T follicular helper cell (primary cell): Measurements from ENCODE around the gene EXTL1.
A peak's percentile ranks its signal among the peaks of the same experiment; 100 is the strongest.

Experiments
- DNase-seq: peaks from one replicate; pipeline ENCODE4 v3.0.0-alpha.2; 2020; ENCODE audit warnings: low read depth

EXTL1 gene

DNA sequence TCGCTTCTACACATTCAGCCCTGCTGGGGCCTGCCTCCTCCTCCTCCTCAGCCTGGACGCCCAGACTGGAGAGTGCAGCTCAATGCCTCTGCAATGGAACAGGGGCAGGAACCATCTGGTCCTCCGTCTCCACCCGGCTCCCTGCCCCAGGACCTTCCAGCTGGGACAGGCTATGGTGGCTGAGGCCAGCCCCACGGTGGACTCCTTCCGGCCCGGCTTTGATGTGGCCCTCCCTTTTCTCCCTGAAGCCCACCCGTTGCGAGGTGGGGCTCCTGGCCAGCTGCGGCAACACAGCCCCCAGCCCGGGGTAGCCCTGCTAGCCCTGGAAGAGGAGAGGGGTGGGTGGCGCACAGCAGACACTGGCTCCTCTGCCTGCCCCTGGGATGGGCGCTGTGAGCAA lies 1.4 kb downstream of the EXTL1 start:
- no peak for DNase-seq

DNA sequence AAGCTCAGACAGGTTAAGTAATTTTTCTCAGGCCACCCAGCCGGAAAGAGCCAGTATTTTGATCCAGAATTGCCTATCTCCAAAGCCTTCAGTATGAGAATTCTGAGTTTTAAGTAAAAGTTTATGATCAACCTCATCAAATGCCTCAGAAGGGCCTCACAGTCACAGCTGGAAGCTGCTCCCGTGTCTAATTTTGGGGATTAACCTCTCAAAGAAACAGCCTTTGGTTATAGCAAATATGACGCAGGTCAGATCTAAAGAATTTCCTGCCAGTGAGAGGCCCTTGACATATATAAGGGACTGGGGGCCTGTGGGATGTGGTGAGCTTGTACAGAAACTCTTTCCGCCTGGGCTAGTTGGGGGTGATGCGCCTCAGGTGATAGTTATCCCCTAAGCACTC lies 2.3 kb downstream of the EXTL1 start:
- DNase-seq, result no peak

DNA sequence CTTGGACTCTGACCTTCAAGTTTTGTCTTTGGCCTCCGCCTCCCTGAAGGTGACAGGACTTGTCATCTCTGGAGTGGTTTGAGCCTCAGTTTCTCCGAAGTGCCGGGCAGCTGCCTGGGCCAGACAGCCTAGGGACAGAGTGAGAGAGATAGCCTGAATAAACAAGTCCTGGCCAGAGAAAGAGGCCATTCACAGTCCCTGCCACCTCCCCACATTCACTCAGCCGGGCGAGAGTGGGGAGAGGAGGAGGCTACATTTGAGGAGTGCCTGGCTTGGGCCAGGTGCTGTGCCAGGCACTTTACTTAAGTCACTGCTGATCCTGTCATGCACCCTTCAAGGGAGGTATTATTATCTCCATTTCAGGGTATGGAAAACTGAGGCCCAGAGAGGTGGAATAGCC lies 3.5 kb downstream of the EXTL1 start:
- no peak for DNase-seq

DNA sequence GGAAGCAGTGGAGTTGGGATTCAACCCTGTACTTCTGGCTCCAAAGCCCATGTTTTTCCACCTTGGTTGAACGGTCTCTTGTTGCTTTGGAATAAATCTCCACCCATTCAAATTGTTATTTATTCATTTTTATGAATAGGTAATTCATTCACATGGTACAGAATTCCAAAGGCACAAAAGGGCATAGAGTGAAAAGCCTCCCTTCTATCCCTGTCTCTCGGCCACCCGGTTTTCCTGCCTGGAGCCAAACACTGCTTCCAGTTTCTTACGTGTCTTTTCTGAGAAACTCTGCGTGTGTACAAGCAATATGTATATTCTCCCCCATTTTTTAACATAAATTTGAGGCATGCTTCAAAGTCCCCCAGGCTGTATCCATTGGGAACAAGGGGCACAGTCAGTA lies 3.9 kb downstream of the EXTL1 start:
- no peak for DNase-seq

DNA sequence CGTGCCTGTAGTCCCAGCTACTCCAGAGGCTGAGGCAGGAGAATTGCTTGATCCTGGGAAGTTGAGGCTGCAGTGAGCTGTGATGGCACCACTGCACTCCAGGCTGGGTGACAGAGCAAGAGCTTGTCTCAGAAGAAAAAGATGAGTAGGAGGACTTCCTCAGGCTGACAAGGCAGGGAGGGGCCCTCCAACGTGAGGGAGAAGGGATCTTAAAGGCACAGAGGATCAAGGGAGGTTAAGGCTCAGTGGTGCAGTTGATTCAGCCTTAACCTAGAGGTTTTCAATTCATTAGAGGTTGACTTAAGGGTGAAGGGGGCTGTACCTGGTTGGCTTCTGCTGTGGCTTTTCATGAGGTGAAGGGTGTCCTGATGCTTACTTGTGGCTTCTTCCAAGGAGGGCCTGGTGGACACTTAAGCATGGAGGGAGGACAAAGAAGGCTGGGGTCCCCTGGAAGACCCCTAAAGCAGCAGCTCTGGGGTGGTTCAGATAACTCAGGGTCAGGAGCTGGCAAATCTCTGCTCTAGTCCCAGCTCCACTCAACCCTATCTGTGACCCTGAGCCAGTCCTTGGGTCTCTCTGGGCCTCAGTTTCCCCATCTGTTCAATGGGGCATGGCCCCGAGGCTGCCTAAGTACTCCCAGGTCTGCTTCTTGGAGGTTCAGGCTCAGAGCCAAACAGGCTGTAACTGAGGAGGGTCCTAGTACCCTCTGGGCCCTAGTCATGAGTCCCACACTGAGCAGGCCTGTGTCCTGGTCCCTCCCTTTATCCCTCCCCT lies 6.3 kb downstream of the EXTL1 start:
- DNase-seq, result no peak

DNA sequence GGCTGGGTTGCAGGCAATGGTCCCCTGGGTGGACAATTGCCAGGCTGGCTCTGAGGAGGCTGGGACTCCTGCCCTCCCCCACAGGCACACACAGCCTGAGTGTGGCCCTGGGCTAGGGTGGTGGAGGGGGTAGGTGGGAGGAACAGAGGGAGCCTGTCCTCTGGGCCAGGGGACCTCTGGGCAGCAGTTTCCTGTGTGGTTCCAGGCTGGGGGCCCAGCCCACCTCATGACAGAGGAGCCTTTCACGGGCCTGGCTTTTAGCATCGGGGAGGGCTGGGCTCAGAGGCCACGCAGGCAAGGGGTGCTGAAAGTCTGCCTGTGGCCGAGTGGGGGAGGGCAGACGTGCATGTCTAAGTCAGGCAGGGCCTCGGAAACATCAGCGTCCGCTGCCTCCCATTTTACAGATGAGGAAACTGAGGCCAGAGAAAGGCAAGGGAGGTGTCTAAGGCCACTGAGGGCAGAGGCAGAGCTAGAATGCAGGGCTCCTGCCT lies 7.0 kb downstream of the EXTL1 start:
- no peak for DNase-seq

DNA sequence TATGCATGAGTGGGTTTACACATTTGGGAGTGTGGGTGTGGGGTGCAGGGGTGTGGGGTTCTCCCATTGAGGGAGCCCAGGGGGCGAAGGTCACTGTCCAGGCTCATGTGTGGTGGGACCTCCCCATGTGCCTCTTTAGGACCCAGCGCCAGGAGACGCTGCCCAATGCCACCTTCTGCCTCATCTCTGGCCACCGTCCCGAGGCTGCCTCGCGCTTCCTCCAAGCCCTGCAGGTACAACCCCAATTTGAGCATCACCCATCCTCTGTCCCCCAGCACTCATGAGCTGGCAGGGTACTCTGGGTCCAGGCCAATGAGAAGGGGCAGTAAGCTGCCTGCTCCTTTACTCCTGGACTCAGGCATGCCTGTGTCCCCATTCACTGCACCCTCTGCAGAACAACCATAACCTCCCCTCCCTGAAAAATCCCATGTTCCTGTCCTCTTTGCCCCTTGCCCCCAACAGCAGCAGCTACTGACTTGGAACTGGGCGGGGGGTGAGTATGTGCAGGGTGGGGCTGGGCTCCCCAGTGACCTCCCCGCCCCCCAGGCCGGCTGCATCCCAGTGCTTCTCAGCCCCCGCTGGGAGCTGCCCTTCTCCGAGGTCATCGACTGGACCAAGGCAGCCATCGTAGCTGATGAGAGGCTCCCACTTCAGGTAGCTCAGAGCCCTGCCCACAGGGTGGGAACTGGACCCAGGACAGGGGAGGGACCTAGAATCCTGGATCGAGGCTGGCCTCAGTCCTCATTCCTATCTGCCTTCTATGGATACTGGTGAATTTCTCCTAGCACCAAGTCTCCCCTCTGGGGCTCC lies 7.7 kb downstream of the EXTL1 start:
- no peak for DNase-seq

DNA sequence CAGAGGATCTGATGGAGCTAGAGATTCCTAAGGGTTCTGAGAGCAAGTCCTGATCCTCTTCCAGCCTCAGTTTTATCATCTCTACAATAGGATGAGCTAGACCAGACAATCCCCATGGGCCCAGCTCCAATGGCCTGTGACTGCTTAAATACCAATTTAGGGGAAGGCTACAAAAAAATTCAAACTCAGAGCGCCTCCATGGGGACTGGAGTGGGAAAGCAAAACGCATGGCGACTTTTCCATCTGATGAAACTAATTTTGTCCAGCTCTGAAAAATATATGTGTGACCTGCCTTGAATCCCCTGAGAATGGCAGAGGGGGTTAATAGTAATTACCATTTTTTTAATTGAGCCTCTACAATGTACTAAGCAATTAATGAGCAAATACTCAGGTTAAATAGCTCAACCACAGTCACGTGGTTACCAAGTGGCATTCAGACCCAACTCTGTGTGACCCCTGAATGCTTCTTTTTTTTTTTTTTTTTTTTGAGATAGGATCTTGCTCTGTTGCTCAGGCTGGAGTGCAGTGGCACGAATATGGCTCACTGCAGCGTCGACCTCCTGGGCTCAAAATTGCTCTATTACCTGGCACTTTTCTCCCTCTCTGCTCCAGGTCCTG lies 8.4 kb downstream of the EXTL1 start:
- no peak for DNase-seq

DNA sequence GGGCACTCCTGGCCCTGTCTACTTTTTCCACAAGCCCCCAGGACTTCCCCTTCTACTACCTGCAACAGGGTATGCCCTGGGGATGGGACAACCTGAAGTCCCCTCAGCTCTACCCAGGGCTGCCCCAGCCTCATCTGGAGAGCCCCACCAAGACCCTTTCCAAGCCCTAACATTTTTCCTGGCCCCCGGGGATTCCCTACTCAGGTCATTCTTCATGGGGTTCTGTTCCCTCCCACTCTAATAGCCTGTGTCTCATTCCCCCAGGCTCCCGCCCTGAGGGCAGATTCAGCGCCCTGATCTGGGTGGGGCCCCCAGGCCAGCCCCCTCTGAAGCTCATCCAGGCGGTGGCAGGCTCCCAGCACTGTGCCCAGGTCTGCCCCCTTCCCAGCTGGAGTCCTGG lies 9.6 kb downstream of the EXTL1 start:
- DNase-seq, result no peak

DNA sequence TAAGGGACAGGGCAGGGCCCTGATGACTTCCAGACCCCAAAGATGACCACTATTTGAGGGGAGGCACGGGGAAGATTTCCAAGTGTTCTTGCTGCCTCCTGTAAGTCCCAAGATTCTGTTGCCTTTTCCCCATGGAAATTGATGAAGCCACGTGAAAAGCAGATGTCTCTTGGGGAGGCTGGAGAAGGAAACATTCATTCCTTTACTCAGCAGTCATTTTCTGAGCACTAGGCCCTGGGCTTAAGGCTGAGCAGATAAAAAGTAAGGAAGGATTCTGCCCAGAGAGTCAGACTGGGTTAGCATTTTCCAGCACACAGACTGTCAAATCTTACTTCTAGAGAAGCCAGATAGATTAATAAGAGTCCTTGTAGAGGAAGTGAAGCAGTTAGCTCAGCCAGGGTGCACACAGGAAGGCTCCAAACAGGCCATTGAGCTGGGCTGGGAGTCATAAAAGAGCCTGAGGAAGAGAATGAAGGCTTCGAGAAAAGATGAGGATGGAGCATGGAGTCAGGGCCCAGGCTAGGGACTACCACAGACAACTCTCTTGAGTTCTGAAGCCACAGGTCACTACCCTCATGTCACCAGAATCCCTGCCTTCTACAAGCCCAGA lies 10.1 kb downstream of the EXTL1 start:
- DNase-seq, result no peak

DNA sequence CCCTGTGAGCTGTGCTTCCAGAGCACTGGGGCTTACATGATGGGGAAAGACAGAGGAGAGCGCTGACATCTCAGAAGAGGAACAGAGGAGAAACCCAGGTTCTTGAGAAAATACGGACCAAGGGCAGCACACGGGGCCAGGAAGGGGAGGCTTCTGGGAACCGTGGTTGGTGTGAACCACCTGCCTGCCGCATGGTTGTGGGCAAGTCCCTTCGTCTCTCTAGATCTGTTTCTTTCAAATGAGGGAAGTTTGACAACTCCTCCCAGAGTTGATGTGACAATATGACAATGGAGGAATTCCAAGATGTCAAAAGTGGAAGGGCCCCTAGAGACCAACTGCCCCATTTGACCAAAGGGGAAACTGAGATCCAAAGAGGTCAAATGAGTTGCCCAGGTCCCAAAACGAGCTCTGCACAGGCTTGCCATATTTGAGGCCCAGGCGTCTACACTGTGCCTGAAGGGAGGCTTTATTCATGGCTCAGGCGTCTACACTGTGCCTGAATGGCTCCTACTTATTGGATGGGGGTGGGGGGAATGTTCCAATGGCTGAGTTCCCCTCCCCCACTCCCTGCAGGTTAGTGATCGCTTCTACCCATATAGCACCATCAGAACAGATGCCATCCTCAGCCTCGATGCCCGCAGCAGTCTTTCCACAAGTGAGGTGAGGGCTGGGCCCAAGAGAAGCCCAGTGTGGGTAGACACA lies 11.2 kb downstream of the EXTL1 start:
- DNase-seq, result no peak

DNA sequence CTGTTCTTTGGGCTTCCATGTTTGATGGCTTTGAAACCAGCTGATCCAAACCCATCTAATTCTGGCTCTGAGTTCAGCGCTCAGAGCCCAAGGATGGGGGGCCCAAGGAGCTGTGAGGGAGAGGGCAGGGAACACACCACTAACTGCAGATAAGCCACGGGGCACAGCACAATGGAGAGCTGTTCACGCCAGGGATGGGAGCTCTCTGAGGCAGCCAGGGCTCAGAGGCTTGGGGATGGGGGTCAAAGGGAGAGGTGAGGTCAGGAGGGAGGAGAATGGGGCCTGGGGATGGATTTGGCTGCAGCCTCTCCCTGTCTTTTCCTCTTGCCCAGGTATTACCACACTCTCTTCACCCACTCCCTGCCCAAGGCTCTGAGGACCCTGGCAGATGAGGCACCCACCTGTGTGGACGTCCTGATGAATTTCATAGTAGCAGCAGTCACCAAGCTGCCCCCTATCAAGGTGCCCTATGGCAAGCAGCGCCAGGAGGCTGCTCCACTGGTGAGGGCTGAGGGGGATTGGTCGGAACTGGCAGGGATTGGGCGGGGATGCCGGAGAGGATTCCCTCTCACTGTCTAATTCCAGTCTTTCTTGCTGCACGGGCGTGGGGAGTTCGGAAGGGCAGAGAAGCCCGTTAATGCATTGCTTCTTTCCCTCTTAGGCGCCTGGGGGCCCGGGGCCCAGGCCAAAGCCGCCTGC lies 13.1 kb downstream of the EXTL1 start:
- DNase-seq, result no peak

DNA sequence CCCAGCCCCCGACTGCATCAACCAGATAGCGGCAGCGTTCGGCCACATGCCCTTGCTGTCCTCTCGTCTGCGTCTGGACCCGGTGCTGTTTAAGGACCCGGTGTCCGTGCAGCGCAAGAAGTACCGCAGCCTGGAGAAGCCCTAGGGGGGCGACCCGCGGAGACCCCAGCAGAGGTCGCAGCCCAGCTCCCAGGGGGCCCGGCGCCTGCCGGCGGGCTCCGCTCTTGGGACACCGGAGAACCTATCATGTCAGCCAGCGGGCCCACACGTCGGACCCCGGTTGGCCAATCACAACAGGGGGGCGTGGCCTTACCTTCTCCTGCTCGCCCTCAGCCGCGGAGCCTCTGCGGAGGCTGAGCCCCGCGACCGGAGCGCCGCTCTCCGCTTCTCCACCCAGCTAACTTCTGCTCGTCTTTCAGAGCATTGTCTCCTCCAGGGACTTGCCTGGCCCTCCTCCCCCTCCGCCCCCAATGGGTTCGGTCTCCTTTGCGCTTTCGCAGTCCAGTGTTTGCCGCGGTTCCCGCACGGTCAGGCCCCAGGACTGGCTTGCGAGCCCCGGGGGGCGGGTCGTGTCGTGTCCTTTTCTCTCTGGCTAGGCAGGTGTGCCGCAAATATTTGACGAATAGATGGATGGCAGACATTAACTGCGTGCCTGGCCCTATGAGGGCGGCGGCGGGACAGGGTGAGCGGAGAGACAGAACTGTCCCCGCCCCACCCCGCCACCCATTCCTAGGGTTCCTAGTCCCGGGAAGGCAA lies 13.8 kb downstream of the EXTL1 start:
- peak; percentile 88 for DNase-seq

DNA sequence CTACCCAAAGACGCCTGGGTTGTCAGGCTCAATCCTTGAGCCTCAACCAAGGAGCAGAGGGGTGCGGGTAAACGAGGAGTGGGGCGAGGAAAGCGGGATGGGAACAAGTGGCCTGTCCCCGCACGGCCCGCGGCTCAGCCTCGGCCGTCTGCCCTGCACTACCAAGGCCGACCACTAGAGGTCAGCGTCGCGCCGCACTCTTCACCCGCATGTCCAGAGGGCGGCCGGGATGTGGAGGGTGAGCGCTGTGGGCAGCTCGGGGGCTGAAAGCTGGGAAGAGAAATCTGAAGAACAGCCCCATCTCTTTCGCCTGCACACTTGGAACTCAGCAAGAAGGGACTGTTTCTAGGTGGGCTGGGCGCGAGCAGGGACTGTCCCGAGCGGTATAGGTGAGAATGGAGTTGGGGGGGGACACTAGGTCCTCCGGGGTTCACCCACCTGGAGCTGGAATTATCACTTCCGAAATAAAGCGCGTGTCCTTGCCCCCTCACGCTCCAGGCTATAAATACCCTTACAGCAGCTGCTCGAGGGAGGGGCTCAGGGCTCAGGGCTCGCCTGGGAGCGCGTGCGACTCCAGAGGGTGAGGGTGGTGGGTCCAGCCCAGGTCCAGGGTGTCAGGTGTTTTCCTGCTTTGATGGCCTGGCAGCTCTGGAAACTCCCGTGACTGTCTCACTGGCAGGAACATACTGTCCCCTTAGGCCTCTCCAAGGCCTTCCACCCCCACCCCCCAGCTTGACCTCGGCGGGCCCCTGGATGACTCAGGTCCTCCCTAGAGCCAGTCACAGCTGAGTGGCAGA lies 14.6 kb downstream of the EXTL1 start:
- peak; percentile 60 for DNase-seq

DNA sequence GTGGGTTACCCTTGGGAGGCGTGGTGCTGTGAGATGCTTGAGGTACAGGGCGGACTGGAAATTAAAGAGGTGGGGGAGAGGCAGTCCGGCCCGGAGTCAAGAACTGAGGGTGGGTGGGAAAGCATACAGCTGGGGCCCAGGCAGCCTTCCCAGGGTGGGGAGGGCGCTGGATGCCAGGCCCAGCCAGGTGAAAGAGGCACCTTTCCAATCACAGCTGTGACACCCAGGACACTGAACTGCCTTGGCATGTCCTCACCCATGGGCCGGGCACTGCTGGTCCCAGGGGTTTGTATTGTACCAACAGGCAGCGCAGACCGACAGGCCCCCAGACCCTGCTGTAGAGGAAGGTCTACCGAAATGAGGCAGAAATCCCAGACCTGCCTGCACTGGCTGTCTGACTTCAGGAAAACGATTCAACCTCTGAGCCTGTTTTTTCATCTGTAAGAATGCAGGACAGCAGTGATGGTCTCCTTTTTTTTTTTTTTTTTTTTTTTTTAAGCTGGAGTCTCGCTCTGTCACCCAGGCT lies 15.2 kb downstream of the EXTL1 start:
- no peak for DNase-seq

DNA sequence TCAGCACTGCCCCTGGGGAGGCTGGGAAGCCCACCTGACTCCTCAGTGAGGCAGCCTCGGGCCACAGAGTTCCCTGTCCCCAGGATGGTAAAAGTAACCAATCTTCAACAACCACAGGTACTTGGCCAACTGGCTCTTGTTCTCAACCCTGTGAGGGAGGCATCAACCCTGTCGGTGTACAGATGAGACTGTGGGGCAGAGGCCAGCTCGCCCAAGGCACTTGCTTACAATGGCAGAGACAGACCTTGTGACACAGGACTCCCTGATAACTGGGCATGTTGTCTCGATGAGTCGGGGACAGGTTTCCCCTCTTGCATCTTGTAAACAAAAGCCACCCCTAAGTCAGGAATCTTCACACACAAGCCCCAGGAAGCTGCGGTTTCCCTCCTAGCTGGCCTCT lies 16.3 kb downstream of the EXTL1 start:
- DNase-seq, result no peak

DNA sequence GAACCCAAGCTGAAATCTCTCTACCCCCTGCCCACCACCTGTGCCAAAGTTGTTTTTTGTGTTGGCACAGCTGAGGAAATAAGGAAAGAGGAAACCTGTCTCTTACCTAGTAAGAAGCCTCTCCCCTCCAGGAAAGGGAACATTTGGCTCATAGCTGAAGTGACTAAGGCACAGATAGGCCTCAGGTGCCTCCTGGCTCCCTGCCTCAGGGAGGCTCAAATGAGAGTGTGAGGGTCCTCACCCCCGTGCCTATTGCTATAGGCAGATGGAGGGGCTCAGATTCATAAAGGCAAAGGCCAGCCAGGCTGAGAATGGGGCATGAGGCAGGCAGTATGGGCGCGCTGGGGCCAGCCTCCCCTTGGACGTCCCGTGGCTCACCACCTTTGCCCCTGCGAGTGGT lies 16.9 kb downstream of the EXTL1 start:
- DNase-seq, result no peak

DNA sequence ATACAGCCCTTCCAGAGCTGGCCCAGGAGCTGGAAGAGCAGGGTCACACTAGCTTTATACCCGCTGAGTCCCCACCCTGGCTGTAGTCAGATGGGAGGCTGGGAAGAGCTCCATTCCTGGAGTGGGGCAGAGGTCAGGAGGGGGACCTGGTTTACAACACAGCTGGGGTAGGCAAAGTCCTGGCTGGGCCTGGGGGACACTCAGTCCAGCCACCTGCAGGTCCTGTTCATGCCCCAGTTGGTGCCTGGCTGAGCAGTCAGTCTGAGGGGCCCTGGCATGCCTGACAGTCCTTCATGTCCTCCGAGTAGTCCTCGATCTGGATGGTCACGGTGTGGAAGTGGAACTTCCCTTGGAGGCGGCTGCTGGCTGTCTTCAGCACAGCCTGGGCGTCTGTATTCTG lies 17.3 kb downstream of the EXTL1 start:
- no peak for DNase-seq

DNA sequence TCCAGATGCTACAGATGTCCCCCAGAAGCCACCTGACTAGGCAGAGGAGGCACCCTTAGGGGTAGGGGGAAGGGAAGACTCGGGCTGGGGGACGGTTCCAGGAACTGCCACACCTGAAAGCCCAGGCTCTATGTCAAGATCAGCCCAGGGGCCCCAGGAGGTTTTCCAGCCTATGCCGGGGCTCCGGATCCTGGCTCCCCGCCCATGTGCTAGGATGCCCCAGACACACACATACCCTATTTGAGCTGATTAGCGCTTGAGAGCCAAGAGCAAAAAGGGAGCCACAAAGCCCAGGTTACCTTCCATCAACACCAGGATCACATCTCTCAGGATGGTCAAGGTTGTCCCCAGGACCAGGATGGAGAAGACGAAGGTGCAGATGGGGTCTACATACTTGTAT lies 19.8 kb downstream of the EXTL1 start:
- no peak for DNase-seq
